22Rv1 (cell line): ENCODE data around the gene ULK4.

Experiments
- CTCF ChIP-seq: fragments of 450-650 bp; IDR thresholded peaks from 2 replicates; pipeline ENCODE4 v1.5.1; 2017; ENCODE audit warnings: mild to moderate bottlenecking
- ZFX ChIP-seq: fragments of 450-650 bp; IDR thresholded peaks from 2 replicates; pipeline ENCODE4 v1.6.1; 2017; ENCODE audit warnings: antibody characterized with exemption, borderline replicate concordance

- no peak for TF ChIP-seq CTCF
- no peak for TF ChIP-seq ZFX
Observed at GRCh38 chr3:41997702-41998550, 36.0 kb upstream of the ULK4 start.
